Right cardiac atrium (tissue), 5 donors: ENCODE results near the gene KCNK1. TPM values are rescaled to one million over a fixed set of nuclear protein-coding genes. Genes with fewer than 3 reads are reported as not detected.

Experiments
- microRNA-seq, 2 donors: library from miRNA; unstranded; fragments of <30 nt; microRNA quantifications; one replicate each; pipeline ENCODE4 v1.2.0, GENCODE V29; 2020 to 2021
- polyA plus RNA-seq: library from polyadenylated mRNA; stranded (reverse); fragments of 200-250 nt; gene quantifications from one replicate; pipeline ENCODE4 v1.2.3, GENCODE V29; 2013
- total RNA-seq, 4 donors: library from RNA; stranded (reverse); fragmentation: NEBNext Ultra II Directional; extraction: Animal tissue kit (Norgen Biotek cat#: 25700); gene quantifications; one replicate each; pipeline ENCODE4 v1.2.1, GENCODE V29; 2021
- donor health status: healthy with polysubstance abuse.
- donor health status: DM: no; HTN: yes; CAD: no.
- donor health status: DM: no; HTN: no; CAD: no.
- donor health status: DM: no; HTN: yes; CAD: no; lungs with severe emphysema.
- donor health status: DM: yes; HTN: yes; CAD: no.

KCNK1 gene
- total and polyA plus RNA-seq, 5 donors, result 72.0 to 95.6 (median 85.5) TPM

Small RNA genes lying within 50 kb of the gene (microRNA-seq; reads per million reads assigned to microRNA genes)
- gene MIR4427, result 0 reads per million in 2 donors
